Measurements from ENCODE around the gene RNLS. TPM values are rescaled to one million over a fixed set of nuclear protein-coding genes. Genes with fewer than 3 reads are reported as not detected.

RNLS gene
- total RNA-seq, 1 donor from 2014 or later, result 6.0 TPM

DNA sequence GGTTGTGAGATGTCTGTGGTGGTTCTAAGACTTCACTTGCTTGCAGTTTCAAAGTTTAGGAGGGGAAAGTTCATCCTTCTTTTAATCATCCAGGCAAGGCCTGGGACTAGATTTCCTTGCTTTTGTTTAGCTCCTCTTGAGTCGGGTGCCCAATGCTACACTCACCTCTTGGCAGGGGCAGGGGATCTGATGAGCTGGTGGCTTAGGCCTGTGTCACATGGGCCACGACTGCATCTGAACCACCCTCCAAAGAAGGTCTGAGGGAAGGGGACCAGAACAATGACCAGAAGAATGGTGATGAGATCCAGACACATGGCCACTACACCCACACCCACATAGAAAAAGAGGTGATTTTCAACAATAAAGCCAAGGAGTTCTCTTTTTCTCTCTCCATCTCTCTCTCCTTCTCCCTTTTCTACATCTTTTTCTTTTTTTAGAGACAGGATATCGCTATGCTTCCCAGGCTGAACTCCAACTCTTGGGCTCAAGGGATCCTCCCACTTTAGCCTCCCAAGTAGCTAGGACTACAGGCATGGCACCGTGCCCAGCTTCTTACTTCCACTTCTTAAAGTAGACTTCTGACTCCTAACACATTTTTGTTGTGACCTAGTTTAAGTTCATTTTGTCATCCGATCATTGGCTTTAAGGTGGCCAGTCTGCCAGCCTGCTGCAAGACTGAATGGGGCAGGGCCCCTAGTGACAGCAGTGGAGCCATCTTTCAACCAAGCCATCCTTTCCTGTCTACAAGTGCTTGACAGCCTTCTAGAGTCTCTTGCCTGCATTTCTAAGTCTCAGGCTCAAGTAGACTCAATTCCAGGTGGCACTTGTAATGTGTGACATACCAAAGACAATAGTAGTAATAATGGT, 350.9 kb downstream of the RNLS start:
- peaks cover 4% of the 10 kb centered on the region for H3K36me3 Mint-ChIP-seq (ENCODE audit: low read depth, unreplicated experiment)
- no peak overlapping the region for H3K4me3 Mint-ChIP-seq (ENCODE audit: unreplicated experiment)
- peaks cover 7% of the 10 kb centered on the region for H3K4me1 Mint-ChIP-seq (ENCODE audit: unreplicated experiment)
- H3K27ac Mint-ChIP-seq (ENCODE audit: unreplicated experiment), result no peak overlapping the region
- peaks cover 2% of the 10 kb centered on the region for H3K27me3 Mint-ChIP-seq (ENCODE audit: unreplicated experiment)
- H3K9me3 Mint-ChIP-seq (ENCODE audit: unreplicated experiment), result no peaks in the 10 kb centered on the region
- TF ChIP-seq, protein P1, sequence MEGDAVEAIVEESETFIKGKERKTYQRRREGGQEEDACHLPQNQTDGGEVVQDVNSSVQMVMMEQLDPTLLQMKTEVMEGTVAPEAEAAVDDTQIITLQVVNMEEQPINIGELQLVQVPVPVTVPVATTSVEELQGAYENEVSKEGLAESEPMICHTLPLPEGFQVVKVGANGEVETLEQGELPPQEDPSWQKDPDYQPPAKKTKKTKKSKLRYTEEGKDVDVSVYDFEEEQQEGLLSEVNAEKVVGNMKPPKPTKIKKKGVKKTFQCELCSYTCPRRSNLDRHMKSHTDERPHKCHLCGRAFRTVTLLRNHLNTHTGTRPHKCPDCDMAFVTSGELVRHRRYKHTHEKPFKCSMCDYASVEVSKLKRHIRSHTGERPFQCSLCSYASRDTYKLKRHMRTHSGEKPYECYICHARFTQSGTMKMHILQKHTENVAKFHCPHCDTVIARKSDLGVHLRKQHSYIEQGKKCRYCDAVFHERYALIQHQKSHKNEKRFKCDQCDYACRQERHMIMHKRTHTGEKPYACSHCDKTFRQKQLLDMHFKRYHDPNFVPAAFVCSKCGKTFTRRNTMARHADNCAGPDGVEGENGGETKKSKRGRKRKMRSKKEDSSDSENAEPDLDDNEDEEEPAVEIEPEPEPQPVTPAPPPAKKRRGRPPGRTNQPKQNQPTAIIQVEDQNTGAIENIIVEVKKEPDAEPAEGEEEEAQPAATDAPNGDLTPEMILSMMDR (IDR thresholded peaks at IDR 0.05; ENCODE audit: unreplicated experiment), result no peak
- no peak for DNase-seq (ENCODE audit: low spot score)

DNA sequence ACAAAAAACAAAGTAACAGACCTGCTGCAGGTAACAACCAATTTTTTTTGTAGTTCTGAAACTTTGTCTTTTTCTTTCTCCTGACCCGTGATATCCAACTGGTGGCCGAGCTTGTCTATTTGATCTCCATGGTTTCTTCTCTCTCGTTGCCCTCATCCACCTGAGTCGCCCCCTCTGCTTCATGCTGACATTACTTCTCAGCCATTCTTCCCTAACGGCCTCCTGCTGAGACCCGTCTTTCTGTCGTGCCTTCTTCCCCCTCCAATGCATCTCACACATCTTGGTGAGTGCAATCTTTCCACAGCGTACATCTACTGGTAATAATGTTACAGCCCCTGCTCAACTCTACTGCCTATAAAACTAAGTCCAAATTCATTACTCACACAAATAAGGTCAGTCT, 352.9 kb downstream of the RNLS start:
- H3K4me1 Mint-ChIP-seq (ENCODE audit: unreplicated experiment), result peaks cover 7% of the 10 kb centered on the region
- no peak for DNase-seq (ENCODE audit: low spot score)
- TF ChIP-seq, protein P1 (IDR thresholded peaks at IDR 0.05; ENCODE audit: unreplicated experiment), result no peak
- no peak overlapping the region for H3K4me3 Mint-ChIP-seq (ENCODE audit: unreplicated experiment)
- no peaks in the 10 kb centered on the region for H3K9me3 Mint-ChIP-seq (ENCODE audit: unreplicated experiment)
- H3K27ac Mint-ChIP-seq (ENCODE audit: unreplicated experiment), result no peak overlapping the region
- H3K27me3 Mint-ChIP-seq (ENCODE audit: unreplicated experiment), result peaks cover 2% of the 10 kb centered on the region
- H3K36me3 Mint-ChIP-seq (ENCODE audit: low read depth, unreplicated experiment), result peaks cover 4% of the 10 kb centered on the region

DNA sequence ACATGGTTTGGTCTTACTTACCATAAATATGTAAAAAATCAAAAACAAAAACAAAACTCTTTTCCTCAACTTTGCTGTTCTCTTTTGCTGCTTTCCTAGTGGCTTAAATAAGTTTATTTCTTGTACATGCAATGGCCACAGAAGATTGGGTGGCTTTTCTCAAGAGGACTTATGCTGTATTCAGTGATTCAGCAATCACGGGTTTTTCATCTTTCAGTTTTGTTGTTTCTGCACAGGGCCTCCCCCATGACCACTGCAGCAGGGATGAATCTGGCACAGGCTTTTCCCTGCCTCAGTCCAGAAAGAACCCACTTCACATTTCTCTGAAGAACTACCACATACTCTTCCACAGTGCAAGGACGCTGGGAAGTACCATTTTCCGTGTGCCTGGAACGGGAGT, 355.0 kb downstream of the RNLS start:
- H3K27me3 Mint-ChIP-seq (ENCODE audit: unreplicated experiment), result no peaks in the 10 kb centered on the region
- TF ChIP-seq, protein P1 (IDR thresholded peaks at IDR 0.05; ENCODE audit: unreplicated experiment), result no peak
- no peak overlapping the region for H3K4me3 Mint-ChIP-seq (ENCODE audit: unreplicated experiment)
- no peaks in the 10 kb centered on the region for H3K9me3 Mint-ChIP-seq (ENCODE audit: unreplicated experiment)
- no peak overlapping the region for H3K27ac Mint-ChIP-seq (ENCODE audit: unreplicated experiment)
- peaks cover 2% of the 10 kb centered on the region for H3K4me1 Mint-ChIP-seq (ENCODE audit: unreplicated experiment)
- peaks cover 4% of the 10 kb centered on the region for H3K36me3 Mint-ChIP-seq (ENCODE audit: low read depth, unreplicated experiment)
- DNase-seq (ENCODE audit: low spot score), result no peak

- peaks cover 2% of the 10 kb centered on the region for H3K4me1 Mint-ChIP-seq (ENCODE audit: unreplicated experiment)
- H3K36me3 Mint-ChIP-seq (ENCODE audit: low read depth, unreplicated experiment), result peaks cover 4% of the 10 kb centered on the region
- no peak overlapping the region for H3K27ac Mint-ChIP-seq (ENCODE audit: unreplicated experiment)
- no peak for DNase-seq (ENCODE audit: low spot score)
- no peak overlapping the region for H3K4me3 Mint-ChIP-seq (ENCODE audit: unreplicated experiment)
- no peaks in the 10 kb centered on the region for H3K27me3 Mint-ChIP-seq (ENCODE audit: unreplicated experiment)
- H3K9me3 Mint-ChIP-seq (ENCODE audit: unreplicated experiment), result no peaks in the 10 kb centered on the region
- TF ChIP-seq, protein P1 (IDR thresholded peaks at IDR 0.05; ENCODE audit: unreplicated experiment), result no peak
Observed at GRCh38 chr10:88227342-88228018, 355.6 kb downstream of the RNLS start.

GRCh38 chr10:88226891-88227290, 356.2 kb downstream of the RNLS start:
- no peak overlapping the region for H3K27ac Mint-ChIP-seq (ENCODE audit: unreplicated experiment)

More at GRCh38 chr10:88226891-88227290, 356.2 kb downstream of the RNLS start:
- no peaks in the 10 kb centered on the region for H3K9me3 Mint-ChIP-seq (ENCODE audit: unreplicated experiment)
- H3K4me3 Mint-ChIP-seq (ENCODE audit: unreplicated experiment), result no peak overlapping the region
- no peak for DNase-seq (ENCODE audit: low spot score)
- TF ChIP-seq, protein P1 (IDR thresholded peaks at IDR 0.05; ENCODE audit: unreplicated experiment), result no peak
- peaks cover 4% of the 10 kb centered on the region for H3K36me3 Mint-ChIP-seq (ENCODE audit: low read depth, unreplicated experiment)
- H3K27me3 Mint-ChIP-seq (ENCODE audit: unreplicated experiment), result no peaks in the 10 kb centered on the region
- H3K4me1 Mint-ChIP-seq (ENCODE audit: unreplicated experiment), result peaks cover 2% of the 10 kb centered on the region

Measured in endothelial cell (in vitro differentiated cells).